Ovary (tissue), 9 donors: ENCODE data around the gene BIN1. TPM values are rescaled to one million over a fixed set of nuclear protein-coding genes. Genes with fewer than 3 reads are reported as not detected.
A peak's percentile ranks its signal among the peaks of the same experiment; 100 is the strongest.

Experiments
- DNase-seq, 5 donors: peaks; one replicate each; pipeline ENCODE4 v3.0.0-alpha.2; 2019 to 2020
- H3K27ac ChIP-seq, 2 donors: fragments of 200-600 bp; one replicate each; pipeline versions ENCODE4 v1.5.1 to v1.8.0; 2019 to 2022
- H3K27me3 ChIP-seq: fragments of 200-600 bp; one replicate; pipeline ENCODE4 v1.8.0; 2022
- H3K36me3 ChIP-seq: fragments of 200-600 bp; sonication (generic); one replicate; pipeline ENCODE4 v1.5.1; 2019
- H3K4me1 ChIP-seq: one replicate; pipeline ENCODE4 v1.8.1; 2013; ENCODE audit warnings: mild to moderate bottlenecking, moderate library complexity; ENCODE audit not compliant: insufficient read depth
- H3K4me3 ChIP-seq: fragments of 200-600 bp; sonication (generic); one replicate; pipeline ENCODE4 v1.5.1; 2017
- H3K9me3 ChIP-seq, 2 donors: fragments of 200-600 bp in 1 of 2; sonication (generic) in 1 of 2; one replicate each; pipeline versions ENCODE4 v1.5.1 to v1.8.1; 2013 to 2019; ENCODE audit warnings: mild to moderate bottlenecking in 1 of 2, moderate library complexity in 1 of 2
- EP300 ChIP-seq: sonication (generic); formaldehyde crosslinking; IDR thresholded peaks from one replicate; pipeline ENCODE4 v1.6.1; 2017; ENCODE audit warnings: antibody characterized with exemption
- POLR2A ChIP-seq: fragments of 450-650 bp; IDR thresholded peaks from one replicate; pipeline ENCODE4 v1.6.1; 2017; ENCODE audit warnings: antibody characterized with exemption, mild to moderate bottlenecking, moderate library complexity
- WGBS, 3 donors: extraction: QIAGEN DNeasy Blood & Tissue Kit in 1 of 3; methylation state at CpG; one replicate each; pipeline versions ENCODE4 v1.1.5 to v1.1.7; 2013 to 2017; 5-methylcytosine and 5-hydroxymethylcytosine counted together
- intact Hi-C, 4 donors: fragments of 100-400 bp; cut with DNase I; formaldehyde crosslinking; loops; one replicate each; pipeline versions ENCODE4 v1.11.0 to v1.15.1; 2022 to 2023
- polyA plus RNA-seq, 2 donors: library from polyadenylated mRNA; stranded (reverse); fragments of 200-250 nt in 1 of 2; fragments of 350-450 nt in 1 of 2; fragmentation: Illumina TruSeq in 1 of 2; extraction: RNeasy Lipid Tissue Mini Kit (QIAGEN cat#74804) in 1 of 2; gene quantifications; one replicate each; pipeline ENCODE4 v1.2.3, GENCODE V29; 2013 to 2014
- total RNA-seq, 7 donors: library from RNA; depleted of rRNA in 2 of 7; stranded (reverse); fragments of >200 nt in 2 of 7; fragmentation: NEBNext Ultra II Directional in 3 of 7; extraction: Animal tissue kit (Norgen Biotek cat#: 25700) in 3 of 7; gene quantifications; one replicate each; pipeline versions ENCODE4 v1.1.0 to v1.2.4, GENCODE V29; 2016 to 2023
- TF ChIP-seq, protein P1 (sequence below), 3 donors: fragments of 450-650 bp in 2 of 3; fragments of 200-600 bp in 1 of 3; IDR thresholded peaks; one replicate each; pipeline versions ENCODE4 v1.5.1 to v1.8.0; 2016 to 2022; ENCODE audit warnings: antibody characterized with exemption in 3 of 3, mild to moderate bottlenecking in 1 of 3
- donor health status: DM: no; HTN: no; CAD: no; lungs with moderate emphysema.
- donor health status: DM: no; HTN: no; CAD: no.
- donor health status: Bipolar disorder and iron deficiency.
- donor health status: DM: yes; HTN: yes; CAD: no.
- donor health status: DM: no; HTN: no; CAD: no.
- donor health status: DM: yes; HTN: yes; CAD: no.

BIN1 gene
- total and polyA plus RNA-seq, 9 donors = 16.7 to 77.3 (median 54.0) TPM

DNA sequence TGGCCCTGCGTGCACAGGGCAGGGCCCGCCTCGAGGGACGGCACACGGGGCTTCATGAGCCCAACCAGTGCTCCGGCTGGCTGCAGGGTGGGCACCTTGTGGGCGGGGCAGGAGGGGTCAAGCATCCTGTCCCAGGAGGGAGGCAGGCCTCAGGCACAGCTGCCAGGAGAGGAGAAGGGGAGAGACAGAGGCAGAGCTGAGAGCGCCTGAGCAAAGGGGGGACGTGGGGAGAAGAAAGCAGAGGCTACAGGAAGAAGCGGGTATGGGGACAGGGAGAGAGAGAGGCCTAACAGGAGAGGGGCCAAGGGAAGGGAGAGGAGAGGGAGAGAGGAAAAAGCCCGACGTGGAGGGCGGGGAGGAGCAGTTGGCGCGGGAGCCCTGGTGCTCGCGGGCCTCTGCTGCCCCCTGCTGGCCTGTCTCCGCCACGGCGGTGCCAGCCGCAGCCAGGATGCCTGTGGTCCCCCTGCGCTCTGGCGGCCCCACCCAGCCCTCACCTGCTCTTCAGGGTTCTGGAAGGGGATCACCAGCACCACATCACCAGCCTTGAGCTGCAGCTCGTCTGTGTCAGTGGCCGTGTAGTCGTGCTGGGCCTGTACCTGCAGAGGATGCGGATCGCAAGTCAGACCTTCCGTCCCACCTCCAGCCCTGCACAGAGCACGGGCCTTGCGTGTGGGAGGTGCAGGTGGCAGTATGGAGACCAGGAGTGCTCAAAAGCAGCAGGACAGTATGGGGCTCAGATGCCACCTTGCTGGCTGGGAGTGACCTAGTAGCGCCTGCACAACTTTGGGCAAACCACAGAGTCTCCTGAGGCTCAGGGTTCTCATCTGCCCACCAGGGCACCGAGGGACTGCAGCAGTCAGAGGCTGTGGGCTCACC lies 56.8 kb downstream of the BIN1 start:
- Histone ChIP-seq H3K4me1 (no peaks in the 10 kb centered on the region), H3K36me3 (no peaks in the 10 kb centered on the region), H3K27me3 (no peaks in the 10 kb centered on the region), H3K27ac (no peak overlapping the region), H3K9me3 (no peaks in the 10 kb centered on the region), H3K4me3 (no peak overlapping the region)
- WGBS, 3 donors = 35 to 43% (median 39%) methylated on average over 33 of the region's 33 CpGs
- intact Hi-C loops = no loop called here
- peak; percentile 54 to 79 (median 74) for DNase-seq
- TF ChIP-seq, protein P1, sequence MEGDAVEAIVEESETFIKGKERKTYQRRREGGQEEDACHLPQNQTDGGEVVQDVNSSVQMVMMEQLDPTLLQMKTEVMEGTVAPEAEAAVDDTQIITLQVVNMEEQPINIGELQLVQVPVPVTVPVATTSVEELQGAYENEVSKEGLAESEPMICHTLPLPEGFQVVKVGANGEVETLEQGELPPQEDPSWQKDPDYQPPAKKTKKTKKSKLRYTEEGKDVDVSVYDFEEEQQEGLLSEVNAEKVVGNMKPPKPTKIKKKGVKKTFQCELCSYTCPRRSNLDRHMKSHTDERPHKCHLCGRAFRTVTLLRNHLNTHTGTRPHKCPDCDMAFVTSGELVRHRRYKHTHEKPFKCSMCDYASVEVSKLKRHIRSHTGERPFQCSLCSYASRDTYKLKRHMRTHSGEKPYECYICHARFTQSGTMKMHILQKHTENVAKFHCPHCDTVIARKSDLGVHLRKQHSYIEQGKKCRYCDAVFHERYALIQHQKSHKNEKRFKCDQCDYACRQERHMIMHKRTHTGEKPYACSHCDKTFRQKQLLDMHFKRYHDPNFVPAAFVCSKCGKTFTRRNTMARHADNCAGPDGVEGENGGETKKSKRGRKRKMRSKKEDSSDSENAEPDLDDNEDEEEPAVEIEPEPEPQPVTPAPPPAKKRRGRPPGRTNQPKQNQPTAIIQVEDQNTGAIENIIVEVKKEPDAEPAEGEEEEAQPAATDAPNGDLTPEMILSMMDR (IDR thresholded peaks at IDR 0.05) = peak; percentile 67 to 96 (median 85)
- TF ChIP-seq POLR2A = no peak
- TF ChIP-seq EP300 = no peak

- WGBS, 3 donors = 87 to 96% (median 90%) methylated on average over 11 to 15 of the region's 15 CpGs
- no peak overlapping the region for H3K27ac ChIP-seq
- no peak overlapping the region for H3K4me3 ChIP-seq
- H3K27me3 ChIP-seq = no peaks in the 10 kb centered on the region
- H3K4me1 ChIP-seq = no peaks in the 10 kb centered on the region
- intact Hi-C loops = no loop called here
- DNase-seq = peak in 4 of 5 donors; percentile 5 to 36 (median 18)
- H3K9me3 ChIP-seq = no peaks in the 10 kb centered on the region
- no peaks in the 10 kb centered on the region for H3K36me3 ChIP-seq
- no peak for TF ChIP-seq POLR2A
- TF ChIP-seq EP300 = no peak
- TF ChIP-seq, protein P1 (IDR thresholded peaks at IDR 0.05) = no peak
Observed at GRCh38 chr2:127048969-127049897, 57.7 kb downstream of the BIN1 start.

- H3K4me1 ChIP-seq = no peaks in the 10 kb centered on the region
- intact Hi-C loops = no loop called here
- DNase-seq = peak in 4 of 5 donors; percentile 7 to 36 (median 16)
- 93 to 98% (median 94%) methylated on average over 6 of the region's 6 CpGs for WGBS, 3 donors
- H3K9me3 ChIP-seq = no peaks in the 10 kb centered on the region
- H3K27me3 ChIP-seq = no peaks in the 10 kb centered on the region
- no peak overlapping the region for H3K4me3 ChIP-seq
- no peak overlapping the region for H3K27ac ChIP-seq
- TF ChIP-seq EP300 (no peak), POLR2A (no peak)
- TF ChIP-seq, protein P1 (IDR thresholded peaks at IDR 0.05) = no peak
- H3K36me3 ChIP-seq = no peaks in the 10 kb centered on the region
Observed at GRCh38 chr2:127048618-127048935, 58.4 kb downstream of the BIN1 start.

GRCh38 chr2:127047716-127048617 lies 59.0 kb downstream of the BIN1 start:
- WGBS, 3 donors = 85 to 91% (median 88%) methylated on average over 38 of the region's 38 CpGs
- no peaks in the 10 kb centered on the region for H3K36me3 ChIP-seq
- TF ChIP-seq POLR2A = no peak
- no peak for TF ChIP-seq EP300
- TF ChIP-seq, protein P1 (IDR thresholded peaks at IDR 0.05) = no peak

More at GRCh38 chr2:127047716-127048617, 59.0 kb downstream of the BIN1 start:
- Histone ChIP-seq H3K9me3 (no peaks in the 10 kb centered on the region), H3K27ac (no peak overlapping the region), H3K27me3 (no peaks in the 10 kb centered on the region), H3K4me3 (no peak overlapping the region), H3K4me1 (no peaks in the 10 kb centered on the region)
- intact Hi-C loops = no loop called here
- peak in 3 of 5 donors; percentile 15 to 36 (median 15) for DNase-seq
